K562 (cell line): Measurements from ENCODE around the gene FADS6. TPM values are rescaled to one million over a fixed set of nuclear protein-coding genes. Genes with fewer than 3 reads are reported as not detected.
A peak's percentile ranks its signal among the peaks of the same experiment; 100 is the strongest.

Experiments
- ATAC-seq: fragments of 200-7000 bp; cut with Tn5 transposase; 3 replicates; pipeline ENCODE4 v1.9.1; 2020; ENCODE audit warnings: moderate library complexity
- BruUV-seq: library from RNA; stranded (reverse); fragments of 400-500 nt; replicated peaks from 2 replicates; lab custom pipeline; 2021; lab: Mats Ljungman, UMichigan
- CTCF ChIA-PET: fragments of 300-600 bp; formaldehyde crosslinking; extraction: SDS; loops from one replicate; lab custom pipeline; 2021; ENCODE audit warnings: low intra/inter-chr PET ratio; lab: Yijun Ruan, JAX
- POLR2A ChIA-PET: fragments of 300-600, 350-650 bp; sonication (Branson Sonifier 250); formaldehyde crosslinking; extraction: SDS; loops from one replicate; lab custom pipeline; 2021; ENCODE audit warnings: antibody characterized with exemption, inconsistent platforms; lab: Yijun Ruan, JAX
- DNase-seq, 4 experiments: peaks; one replicate each; pipeline versions ENCODE4 v3.0.0 to v3.0.0-alpha.2; 2011 to 2018; ENCODE audit warnings: low spot score in 3 of 4, mixed read lengths in 3 of 4; ENCODE audit errors: extremely low read depth in 1 of 4
- FAIRE-seq: peaks from 2 replicates; lab custom pipeline; 2011; peaks lifted over from hg19 to GRCh38; lab: Jason Lieb, UNC
- H2AFZ ChIP-seq: 2 replicates; pipeline ENCODE4 v1.6.0; 2011; ENCODE audit warnings: low read depth, low read length, control low read depth, inconsistent platforms
- H3K27ac ChIP-seq: fragments of 200-600 bp; 3 replicates; pipeline ENCODE4 v1.8.0; 2011; ENCODE audit warnings: low read depth, mild to moderate bottlenecking, control low read depth, inconsistent platforms, low read length, moderate library complexity, mixed read lengths; ENCODE audit errors: extremely low read depth
- H3K27me3 ChIP-seq, 2 experiments: fragments of 300-600 bp in 1 of 2; 2 replicates in 1 of 2; 3 replicates in 1 of 2; pipeline versions ENCODE4 v1.6.0 to v1.8.0; 2011; ENCODE audit warnings: inconsistent platforms in 2 of 2, low read length in 2 of 2, mild to moderate bottlenecking in 1 of 2, mixed read lengths in 1 of 2, moderate library complexity in 1 of 2; ENCODE audit not compliant: control insufficient read depth in 2 of 2, insufficient read depth in 2 of 2
- H3K36me3 ChIP-seq: fragments of 300-600 bp; 3 replicates; pipeline ENCODE4 v1.8.0; 2011; ENCODE audit warnings: mild to moderate bottlenecking, low read length, inconsistent platforms; ENCODE audit not compliant: control insufficient read depth, insufficient read depth
- H3K4me1 ChIP-seq, 2 experiments: fragments of 200-600 bp in 1 of 2; replicated peaks in 1 of 2; 2 replicates in 1 of 2; 3 replicates in 1 of 2; pipeline versions ENCODE4 v1.5.1 to v1.8.0; 2011; ENCODE audit warnings: inconsistent platforms in 2 of 2, low read length in 2 of 2, mild to moderate bottlenecking in 1 of 2, mixed read lengths in 1 of 2, moderate library complexity in 1 of 2; ENCODE audit not compliant: control insufficient read depth in 2 of 2, insufficient read depth in 2 of 2
- H3K4me2 ChIP-seq: 2 replicates; pipeline ENCODE4 v1.6.1; 2011; ENCODE audit warnings: low read length, control low read depth, inconsistent platforms, mixed read lengths; ENCODE audit not compliant: insufficient read depth
- H3K4me3 ChIP-seq: fragments of 200-600 bp; sonication (generic), shearing (Covaris generic); 2 replicates; pipeline ENCODE4 v1.5.1; 2016; ENCODE audit warnings: control low read depth, inconsistent platforms
- H3K79me2 ChIP-seq: fragments of 200-600 bp; 3 replicates; pipeline ENCODE4 v1.8.0; 2011; ENCODE audit warnings: low read length, inconsistent platforms; ENCODE audit not compliant: control insufficient read depth, insufficient read depth
- H3K9ac ChIP-seq, 2 experiments: 2 replicates each; pipeline versions ENCODE4 v1.6.0 to v1.6.1; 2011; ENCODE audit warnings: low read depth in 2 of 2, low read length in 2 of 2, control low read depth in 1 of 2, inconsistent platforms in 1 of 2, mild to moderate bottlenecking in 1 of 2, mixed read lengths in 1 of 2; ENCODE audit not compliant: insufficient read depth in 1 of 2
- H3K9me1 ChIP-seq: one replicate; pipeline ENCODE4 v1.6.0; 2011; ENCODE audit warnings: inconsistent platforms, mild to moderate bottlenecking, low read length, moderate library complexity; ENCODE audit not compliant: control insufficient read depth, insufficient read depth
- H3K9me3 ChIP-seq: replicated peaks from 2 replicates; pipeline ENCODE4 v1.5.1; 2011; ENCODE audit warnings: low read depth, low read length, inconsistent platforms; ENCODE audit not compliant: control insufficient read depth, insufficient read depth
- H4K20me1 ChIP-seq: replicated peaks from 2 replicates; pipeline ENCODE4 v1.6.1; 2011; ENCODE audit warnings: low read length, inconsistent platforms, mixed read lengths; ENCODE audit not compliant: control insufficient read depth, insufficient read depth
- MXD1 ChIP-seq: fragments of 250-450 bp; sonication (Bioruptor Pico); IDR thresholded peaks from 2 replicates; pipeline ENCODE4 v1.8.0; 2021; ENCODE audit warnings: borderline replicate concordance, mild to moderate bottlenecking, moderate library complexity; ENCODE audit not compliant: poor library complexity, severe bottlenecking
- STAT5A ChIP-seq: IDR thresholded peaks from 2 replicates; pipeline ENCODE4 v1.6.1; 2012; ENCODE audit warnings: low read length, inconsistent platforms, borderline replicate concordance
- ZC3H11A ChIP-seq: IDR thresholded peaks from 2 replicates; pipeline ENCODE4 v1.6.1; 2012; ENCODE audit warnings: low read depth, low read length, improper control_type of control experiment
- WGBS: fragments of 100-300 bp; shearing (Covaris generic); methylation state at CpG from one replicate; pipeline ENCODE4 v1.1.6; 2016; ENCODE audit warnings: low coverage, mixed read lengths; ENCODE audit not compliant: insufficient coverage; ENCODE audit errors: missing lambda C conversion rate; 5-methylcytosine and 5-hydroxymethylcytosine counted together
- in situ Hi-C: fragments of 300-500 bp; cut with MboI; formaldehyde crosslinking; loops from 4 replicates; pipeline ENCODE4 v1.15.0; 2018; ENCODE audit warnings: inconsistent platforms, mixed read lengths
- intact Hi-C: fragments of 100-400 bp; cut with micrococcal nuclease; formaldehyde crosslinking; loops from 2 replicates; pipeline ENCODE4 v1.14.2; 2022
- polyA plus RNA-seq, 8 experiments: library from polyadenylated mRNA; depleted of rRNA in 4 of 8; stranded (reverse) in 5 of 8; unstranded in 3 of 8; fragments of >200 nt; fragmentation: Nextera tagmentation in 2 of 8; fragmentation: Illumina TruSeq in 1 of 8; extraction: Ambion mirVana in 2 of 8; extraction: Trizol in 1 of 8; gene quantifications; 2 replicates each; pipeline versions ENCODE4 v1.2.1 to v1.2.3, GENCODE V29; 2011 to 2014; ENCODE audit warnings: inconsistent platforms in 1 of 8, missing spikeins in 1 of 8
- total RNA-seq, 7 experiments: library from RNA; depleted of rRNA in 6 of 7; stranded (reverse); fragments of >200 nt in 6 of 7; fragmentation: Illumina TruSeq in 2 of 7; extraction: Trizol in 2 of 7; gene quantifications; 2 replicates each; pipeline versions ENCODE4 v1.2.1 to v1.2.3, GENCODE V29; 2011 to 2021; ENCODE audit warnings: low replicate concordance in 1 of 7

The FADS6 gene
- total and polyA plus RNA-seq, 9 of the 15 experiments (the other 6 are each of a cell fraction or from before 2014, with no cell fraction given) = 0.18 to 0.22 TPM; not detected in 7

GRCh38 chr17:74827800-74828199, 65.6 kb downstream of the FADS6 start:
- Histone ChIP-seq H4K20me1 (peaks cover 11% of the 10 kb centered on the region; the same call in 1 of the 2 replicates), H3K27me3 (no peaks in the 10 kb centered on the region), H3K9me3 (no peaks in the 10 kb centered on the region), H3K79me2 (no peaks in the 10 kb centered on the region), H3K27ac (no peak overlapping the region), H3K9ac (peak overlapping the region in 1 of 2 experiments; percentile 17; a peak in 1 of 4 replicates), H3K9me1 (no peaks in the 10 kb centered on the region), H3K4me1 (peaks cover 3 to 25% of the 10 kb centered on the region in 2 experiments; a peak in 3 of 5 replicates), H3K36me3 (no peaks in the 10 kb centered on the region), H3K4me3 (no peak overlapping the region), H2AFZ (no peak overlapping the region), H3K4me2 (no peak overlapping the region)
- 72% methylated on average over 11 of the region's 11 CpGs for WGBS
- no peak for FAIRE-seq
- in situ Hi-C loops (no loop called here), intact Hi-C loops (no loop called here)
- DNase-seq = no peak
- TF ChIP-seq ZC3H11A (no peak), STAT5A (no peak), MXD1 (CRISPR knock-in tag) (no peak)
- ChIA-PET POLR2A (interaction anchor here (0.6 to 2.2 kb wide), 2 partner anchors 22 to 50 kb away, joined by 3 to 6 read pairs; no protein-coding TSS in a partner anchor), CTCF (no interaction called here)
- ATAC-seq = no peak
- BruUV-seq = no TSS peak

Other genes with a start within 250 kb of the FADS6 start
Only the 7 nearest of the 17 such genes appear.
- under 0.01 and 0.16 TPM in 2 replicates for gene GRIN2C, start 33.7 kb downstream of the FADS6 start, total RNA-seq (2014; rRNA removed)
- 0.03 and 0.04 TPM in 2 replicates for gene GRIN2C, start 33.7 kb downstream of the FADS6 start, total RNA-seq (2014; rRNA removed; fragmentation: Illumina TruSeq; extraction: Trizol)
- 0.07 and 0.08 TPM in 2 replicates for gene GRIN2C, start 33.7 kb downstream of the FADS6 start, total RNA-seq (2015; rRNA removed; fragmentation: Illumina TruSeq; extraction: Trizol)
- 0.33 and 0.40 TPM in 2 replicates for gene GRIN2C, start 33.7 kb downstream of the FADS6 start, total RNA-seq (2021)
- gene GRIN2C, start 33.7 kb downstream of the FADS6 start, polyA plus RNA-seq (2011; rRNA removed) = 0.08 and 0.10 TPM in 2 replicates
- 0.10 TPM in 1 of 2 replicates, not detected in the other for gene GRIN2C, start 33.7 kb downstream of the FADS6 start, polyA plus RNA-seq (2014; fragmentation: Illumina TruSeq; extraction: Trizol)
- gene GRIN2C, start 33.7 kb downstream of the FADS6 start, polyA plus RNA-seq (2014; fragmentation: Nextera tagmentation; extraction: Ambion mirVana) = not detected
- 0.08 and 0.20 TPM in 2 replicates for gene GRIN2C, start 33.7 kb downstream of the FADS6 start, polyA plus RNA-seq (2014; rRNA removed)
- gene FDXR, start 20.6 kb downstream of the FADS6 start, total RNA-seq (2014; rRNA removed) = 62.2 and 76.4 TPM in 2 replicates
- gene FDXR, start 20.6 kb downstream of the FADS6 start, total RNA-seq (2014; rRNA removed; fragmentation: Illumina TruSeq; extraction: Trizol) = 8.7 and 14.3 TPM in 2 replicates
- 40.6 and 46.1 TPM in 2 replicates for gene FDXR, start 20.6 kb downstream of the FADS6 start, total RNA-seq (2015; rRNA removed; fragmentation: Illumina TruSeq; extraction: Trizol)
- gene FDXR, start 20.6 kb downstream of the FADS6 start, total RNA-seq (2021) = 68.7 and 70.7 TPM in 2 replicates
- 25.4 and 30.9 TPM in 2 replicates for gene FDXR, start 20.6 kb downstream of the FADS6 start, polyA plus RNA-seq (2011; rRNA removed)
- gene FDXR, start 20.6 kb downstream of the FADS6 start, polyA plus RNA-seq (2014; fragmentation: Illumina TruSeq; extraction: Trizol) = 13.6 and 40.4 TPM in 2 replicates
- gene FDXR, start 20.6 kb downstream of the FADS6 start, polyA plus RNA-seq (2014; fragmentation: Nextera tagmentation; extraction: Ambion mirVana) = 1 to 10 TPM in 1 of 2 experiments, under 1 TPM in 1; 0.89 to 2.8 TPM
- gene FDXR, start 20.6 kb downstream of the FADS6 start, polyA plus RNA-seq (2014; rRNA removed) = 58.6 and 62.9 TPM in 2 replicates
- gene USH1G, start 29.6 kb upstream of the FADS6 start, total RNA-seq (2014; rRNA removed) = 0.64 and 1.2 TPM in 2 replicates
- 0.16 and 0.22 TPM in 2 replicates for gene USH1G, start 29.6 kb upstream of the FADS6 start, total RNA-seq (2014; rRNA removed; fragmentation: Illumina TruSeq; extraction: Trizol)
- gene USH1G, start 29.6 kb upstream of the FADS6 start, total RNA-seq (2015; rRNA removed; fragmentation: Illumina TruSeq; extraction: Trizol) = 0.43 and 0.53 TPM in 2 replicates
- gene USH1G, start 29.6 kb upstream of the FADS6 start, total RNA-seq (2021) = 1.00 and 1.4 TPM in 2 replicates
- gene USH1G, start 29.6 kb upstream of the FADS6 start, polyA plus RNA-seq (2011; rRNA removed) = 0.57 and 0.77 TPM in 2 replicates
- gene USH1G, start 29.6 kb upstream of the FADS6 start, polyA plus RNA-seq (2014; fragmentation: Illumina TruSeq; extraction: Trizol) = 0.42 and 0.71 TPM in 2 replicates
- not detected for gene USH1G, start 29.6 kb upstream of the FADS6 start, polyA plus RNA-seq (2014; fragmentation: Nextera tagmentation; extraction: Ambion mirVana)
- gene USH1G, start 29.6 kb upstream of the FADS6 start, polyA plus RNA-seq (2014; rRNA removed) = 0.57 and 0.69 TPM in 2 replicates
- not detected in 2 replicates for gene OTOP2, start 30.6 kb upstream of the FADS6 start, total RNA-seq (2014; rRNA removed)
- 0.11 TPM in 1 of 2 replicates, not detected in the other for gene OTOP2, start 30.6 kb upstream of the FADS6 start, total RNA-seq (2014; rRNA removed; fragmentation: Illumina TruSeq; extraction: Trizol)
- 0.19 and 0.36 TPM in 2 replicates for gene OTOP2, start 30.6 kb upstream of the FADS6 start, total RNA-seq (2015; rRNA removed; fragmentation: Illumina TruSeq; extraction: Trizol)
- gene OTOP2, start 30.6 kb upstream of the FADS6 start, total RNA-seq (2021) = 0.18 and 0.27 TPM in 2 replicates
- 0.28 and 0.31 TPM in 2 replicates for gene OTOP2, start 30.6 kb upstream of the FADS6 start, polyA plus RNA-seq (2011; rRNA removed)
- 0.25 TPM in 1 of 2 replicates, not detected in the other for gene OTOP2, start 30.6 kb upstream of the FADS6 start, polyA plus RNA-seq (2014; fragmentation: Illumina TruSeq; extraction: Trizol)
- under 1 TPM; 0.04 to 0.06 TPM for gene OTOP2, start 30.6 kb upstream of the FADS6 start, polyA plus RNA-seq (2014; fragmentation: Nextera tagmentation; extraction: Ambion mirVana)
- gene OTOP2, start 30.6 kb upstream of the FADS6 start, polyA plus RNA-seq (2014; rRNA removed) = 0.08 and 0.09 TPM in 2 replicates
- gene OTOP3, start 42.3 kb upstream of the FADS6 start, total RNA-seq (2014; rRNA removed) = not detected in 2 replicates
- not detected in 2 replicates for gene OTOP3, start 42.3 kb upstream of the FADS6 start, total RNA-seq (2014; rRNA removed; fragmentation: Illumina TruSeq; extraction: Trizol)
- not detected in 2 replicates for gene OTOP3, start 42.3 kb upstream of the FADS6 start, total RNA-seq (2015; rRNA removed; fragmentation: Illumina TruSeq; extraction: Trizol)
- not detected in 2 replicates for gene OTOP3, start 42.3 kb upstream of the FADS6 start, total RNA-seq (2021)
- not detected in 2 replicates for gene OTOP3, start 42.3 kb upstream of the FADS6 start, polyA plus RNA-seq (2011; rRNA removed)
- gene OTOP3, start 42.3 kb upstream of the FADS6 start, polyA plus RNA-seq (2014; fragmentation: Illumina TruSeq; extraction: Trizol) = not detected in 2 replicates
- gene OTOP3, start 42.3 kb upstream of the FADS6 start, polyA plus RNA-seq (2014; fragmentation: Nextera tagmentation; extraction: Ambion mirVana) = not detected
- gene OTOP3, start 42.3 kb upstream of the FADS6 start, polyA plus RNA-seq (2014; rRNA removed) = not detected in 2 replicates
- gene HID1, start 79.1 kb upstream of the FADS6 start, total RNA-seq (2014; rRNA removed) = 0.04 and 0.14 TPM in 2 replicates
- gene HID1, start 79.1 kb upstream of the FADS6 start, total RNA-seq (2014; rRNA removed; fragmentation: Illumina TruSeq; extraction: Trizol) = 0.19 TPM in 1 of 2 replicates, not detected in the other
- 0.15 and 0.54 TPM in 2 replicates for gene HID1, start 79.1 kb upstream of the FADS6 start, total RNA-seq (2015; rRNA removed; fragmentation: Illumina TruSeq; extraction: Trizol)
- 0.91 and 1.2 TPM in 2 replicates for gene HID1, start 79.1 kb upstream of the FADS6 start, total RNA-seq (2021)
- 0.53 and 1.4 TPM in 2 replicates for gene HID1, start 79.1 kb upstream of the FADS6 start, polyA plus RNA-seq (2011; rRNA removed)
- 0.53 and 0.71 TPM in 2 replicates for gene HID1, start 79.1 kb upstream of the FADS6 start, polyA plus RNA-seq (2014; fragmentation: Illumina TruSeq; extraction: Trizol)
- gene HID1, start 79.1 kb upstream of the FADS6 start, polyA plus RNA-seq (2014; fragmentation: Nextera tagmentation; extraction: Ambion mirVana) = under 1 TPM in 1 of 2 experiments, not detected in 1; 0.15 TPM
- 1.1 and 2.1 TPM in 2 replicates for gene HID1, start 79.1 kb upstream of the FADS6 start, polyA plus RNA-seq (2014; rRNA removed)
- gene CDR2L, start 94.0 kb upstream of the FADS6 start, total RNA-seq (2014; rRNA removed) = 8.8 and 9.8 TPM in 2 replicates
- 2.0 and 2.7 TPM in 2 replicates for gene CDR2L, start 94.0 kb upstream of the FADS6 start, total RNA-seq (2014; rRNA removed; fragmentation: Illumina TruSeq; extraction: Trizol)
- 4.0 and 4.3 TPM in 2 replicates for gene CDR2L, start 94.0 kb upstream of the FADS6 start, total RNA-seq (2015; rRNA removed; fragmentation: Illumina TruSeq; extraction: Trizol)
- gene CDR2L, start 94.0 kb upstream of the FADS6 start, total RNA-seq (2021) = 15.5 and 16.0 TPM in 2 replicates
- gene CDR2L, start 94.0 kb upstream of the FADS6 start, polyA plus RNA-seq (2011; rRNA removed) = 3.1 and 5.5 TPM in 2 replicates
- gene CDR2L, start 94.0 kb upstream of the FADS6 start, polyA plus RNA-seq (2014; fragmentation: Illumina TruSeq; extraction: Trizol) = 7.3 and 8.9 TPM in 2 replicates
- 1 to 10 TPM; 5.3 to 8.2 TPM for gene CDR2L, start 94.0 kb upstream of the FADS6 start, polyA plus RNA-seq (2014; fragmentation: Nextera tagmentation; extraction: Ambion mirVana)
- 8.0 and 9.8 TPM in 2 replicates for gene CDR2L, start 94.0 kb upstream of the FADS6 start, polyA plus RNA-seq (2014; rRNA removed)